GM18873 (cell line): Measurements from ENCODE around the gene PDE1A.

Experiments
- ATAC-seq: cut with Tn5 transposase; IDR thresholded peaks from one replicate; pipeline ENCODE4 v1.9.1; 2021; ENCODE audit warnings: mild to moderate bottlenecking, moderate library complexity, moderate number of reproducible peaks; ENCODE audit not compliant: unreplicated experiment, low FRiP score

PDE1A gene

GRCh38 chr2:182359990-182360662, 66.7 kb downstream of the PDE1A start:
- ATAC-seq: no peak

GRCh38 chr2:182359027-182359989, 67.5 kb downstream of the PDE1A start:
- ATAC-seq: no peak

DNA sequence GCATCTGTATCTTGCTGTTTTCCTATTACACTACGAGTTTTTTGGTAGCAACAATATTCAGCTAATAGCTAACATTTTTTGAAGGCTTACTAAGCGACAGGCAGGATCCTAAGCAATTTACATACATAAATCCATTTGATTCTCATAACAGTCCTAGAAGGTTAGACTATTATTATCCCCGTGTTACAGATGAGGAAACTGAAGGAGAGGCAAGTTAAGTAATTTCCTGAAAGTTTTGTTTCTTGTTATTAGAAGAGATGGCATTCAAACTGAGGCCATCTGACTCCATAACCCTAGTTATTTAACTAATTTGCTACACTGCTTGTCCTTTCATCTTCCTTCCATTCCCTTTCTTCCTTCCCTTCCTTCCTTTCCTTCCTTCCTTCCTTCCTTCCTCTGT, 68.2 kb downstream of the PDE1A start:
- ATAC-seq: no peak

DNA sequence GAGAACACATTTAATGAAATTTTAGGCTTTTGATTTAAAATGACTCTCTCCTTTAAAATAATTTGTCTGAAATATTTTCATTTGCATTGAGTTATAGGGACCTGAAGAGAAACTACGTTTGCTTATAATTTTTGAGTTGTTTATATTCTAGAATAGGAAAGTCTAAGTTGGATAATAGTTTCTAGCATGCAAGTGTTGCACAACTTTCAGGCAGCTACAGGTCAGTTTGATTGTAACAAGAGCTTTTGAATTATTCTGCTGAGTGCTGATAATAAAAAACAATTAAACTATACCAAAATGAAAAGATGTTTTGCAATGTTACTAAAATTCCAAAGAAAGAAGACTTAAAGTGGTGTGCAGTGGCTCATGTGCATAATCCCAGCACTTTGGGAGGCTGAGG, 71.0 kb downstream of the PDE1A start:
- ATAC-seq: no peak

DNA sequence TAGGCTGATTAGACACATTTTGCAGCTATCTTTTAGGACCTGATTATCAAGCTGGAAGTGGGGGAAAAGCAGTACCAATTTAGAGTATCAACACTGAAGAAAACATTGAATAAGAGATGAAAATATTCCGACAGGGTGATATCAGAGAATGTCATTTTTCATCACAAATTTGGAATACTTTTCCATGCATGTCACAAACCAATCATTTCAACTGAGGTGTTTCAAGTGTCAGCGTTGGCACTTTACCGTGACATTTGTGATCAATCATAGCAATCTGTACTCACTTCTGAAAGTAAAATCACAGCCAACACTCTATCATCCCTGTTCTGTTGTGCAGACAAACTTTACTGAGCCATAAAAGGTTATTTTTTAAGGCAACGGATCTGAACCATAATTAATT, 75.4 kb downstream of the PDE1A start:
- no peak for ATAC-seq

DNA sequence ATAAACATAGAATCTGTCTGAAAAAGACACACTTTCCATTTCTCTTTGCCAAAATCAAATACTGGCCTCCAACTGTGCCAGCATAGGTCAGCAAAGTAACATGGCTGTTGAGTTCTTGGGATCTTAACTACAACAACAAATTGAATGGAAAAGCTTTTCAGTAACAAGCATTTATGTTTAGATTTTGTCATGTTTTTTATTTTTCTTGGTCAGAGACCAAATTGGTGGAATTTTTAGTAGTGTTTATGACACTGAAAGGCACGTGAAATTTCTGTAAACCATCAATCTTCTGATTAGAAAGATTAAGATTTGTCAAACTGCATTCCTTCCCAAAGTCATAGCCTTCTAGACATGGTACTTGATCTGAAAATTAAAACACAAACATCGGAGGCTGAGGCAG, 77.6 kb downstream of the PDE1A start:
- ATAC-seq: no peak

DNA sequence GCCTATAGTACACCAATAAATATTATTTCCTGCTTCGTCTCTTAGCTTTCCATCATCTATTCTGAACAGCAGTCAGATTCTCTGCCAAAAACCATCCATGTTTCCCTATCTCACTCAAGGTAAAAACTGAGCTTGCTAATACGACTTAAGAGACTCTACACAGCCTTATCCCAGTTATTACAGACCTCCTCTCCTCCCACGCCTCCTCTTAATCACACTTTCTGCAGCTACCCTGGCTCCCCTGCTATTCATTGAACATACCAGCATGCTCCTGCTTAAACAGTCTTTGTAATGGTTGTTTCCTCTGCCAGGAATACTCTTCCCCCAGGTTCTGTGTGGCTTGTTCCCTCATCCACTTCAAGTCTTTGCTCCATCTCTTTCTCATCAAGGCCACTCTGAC, 81.5 kb downstream of the PDE1A start:
- ATAC-seq: no peak

DNA sequence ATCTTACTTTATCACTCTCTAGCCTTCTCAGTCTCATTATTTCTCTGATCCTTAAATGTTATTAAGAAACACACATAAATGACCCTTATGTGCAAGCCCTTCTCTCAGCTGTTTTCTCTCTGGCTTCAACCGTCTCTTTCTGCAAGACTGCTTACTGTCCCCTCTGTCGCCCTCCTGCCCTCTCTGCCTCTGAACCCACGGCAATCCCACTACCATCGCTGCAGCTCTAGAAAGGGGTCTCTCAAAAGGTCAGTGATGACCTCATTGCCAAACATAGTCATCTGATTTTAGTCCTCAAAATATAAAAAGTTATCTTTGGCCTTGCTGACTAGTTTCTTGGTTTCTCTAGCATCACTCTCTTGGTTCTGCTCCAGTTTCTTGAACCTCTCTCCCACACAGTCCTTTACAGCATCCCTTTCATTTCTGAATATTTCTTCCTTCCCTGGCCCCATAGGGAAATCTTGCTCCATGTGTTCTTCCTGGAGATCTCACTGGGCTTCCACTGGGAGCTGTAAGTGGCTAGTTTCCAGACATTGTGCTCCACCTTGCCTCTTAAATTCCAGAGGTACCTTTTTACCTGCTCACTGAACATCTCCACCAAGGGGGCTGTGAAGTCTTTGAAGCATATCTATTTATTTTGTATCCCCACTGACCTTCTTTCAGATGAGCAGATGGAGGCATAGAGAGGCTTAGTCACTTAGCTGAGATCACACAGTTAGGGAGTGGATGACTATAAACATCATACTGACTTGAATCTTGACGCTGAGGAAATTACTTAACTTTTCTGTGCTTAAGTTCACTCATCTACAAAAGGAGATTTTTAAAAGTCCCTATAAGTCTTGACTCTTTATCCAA, 96.2 kb downstream of the PDE1A start:
- no peak for ATAC-seq

GRCh38 chr2:182324665-182325064, 102.2 kb downstream of the PDE1A start:
- no peak for ATAC-seq

DNA sequence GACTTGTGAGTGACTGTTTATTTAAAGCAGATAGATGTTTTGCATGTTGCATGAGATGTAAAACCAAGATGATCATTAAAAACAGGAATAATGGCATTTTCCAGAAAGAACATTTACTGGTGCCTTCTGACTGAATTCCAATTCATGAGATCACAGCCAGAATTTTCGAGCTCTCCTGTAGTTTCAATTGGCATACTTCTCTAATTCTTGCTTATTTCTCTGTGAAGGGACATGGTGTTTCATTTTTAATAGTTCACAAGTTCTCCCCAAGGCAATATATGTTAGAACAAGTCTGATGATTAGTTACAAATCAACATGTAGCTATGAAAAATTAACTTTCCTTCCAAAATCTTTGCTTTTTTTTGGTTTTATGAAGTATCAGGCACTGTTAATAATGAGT, 105.7 kb downstream of the PDE1A start:
- ATAC-seq: no peak

GRCh38 chr2:182319556-182320505, 107.0 kb downstream of the PDE1A start:
- no peak for ATAC-seq

DNA sequence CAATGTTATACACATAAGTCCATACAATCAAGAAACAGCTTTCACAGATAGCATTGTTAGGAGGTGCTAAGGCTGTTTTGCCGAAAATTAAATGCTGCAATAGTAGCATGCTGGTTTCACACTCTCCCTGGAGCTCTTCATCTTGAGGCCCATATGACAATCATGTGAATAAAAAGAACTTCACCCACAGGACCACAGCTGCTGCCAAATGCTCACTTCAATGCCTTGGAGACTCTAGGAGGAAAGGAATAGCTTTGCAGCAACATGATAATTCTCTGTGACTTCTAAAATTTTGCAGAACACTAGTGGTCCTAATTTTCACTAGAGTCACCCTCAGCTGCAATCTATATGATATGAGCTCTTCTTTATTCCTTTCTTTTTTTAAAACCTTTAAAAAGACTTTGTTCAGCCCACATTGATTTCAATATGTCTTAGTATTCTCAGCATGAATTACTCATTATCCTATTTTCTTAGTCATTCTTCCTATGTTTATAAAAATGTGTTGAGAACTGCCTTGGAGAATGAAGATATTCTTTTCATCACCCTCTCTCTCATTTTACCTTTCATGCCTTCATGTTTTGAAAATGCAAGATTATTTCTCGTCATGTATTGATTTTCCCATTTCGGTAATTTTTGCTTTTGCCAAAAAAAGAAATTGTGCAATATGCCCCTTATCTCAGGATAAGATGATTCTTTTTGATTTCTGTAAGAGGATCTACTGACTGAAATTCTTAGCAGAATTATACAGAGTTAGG, 108.2 kb downstream of the PDE1A start:
- ATAC-seq: no peak

DNA sequence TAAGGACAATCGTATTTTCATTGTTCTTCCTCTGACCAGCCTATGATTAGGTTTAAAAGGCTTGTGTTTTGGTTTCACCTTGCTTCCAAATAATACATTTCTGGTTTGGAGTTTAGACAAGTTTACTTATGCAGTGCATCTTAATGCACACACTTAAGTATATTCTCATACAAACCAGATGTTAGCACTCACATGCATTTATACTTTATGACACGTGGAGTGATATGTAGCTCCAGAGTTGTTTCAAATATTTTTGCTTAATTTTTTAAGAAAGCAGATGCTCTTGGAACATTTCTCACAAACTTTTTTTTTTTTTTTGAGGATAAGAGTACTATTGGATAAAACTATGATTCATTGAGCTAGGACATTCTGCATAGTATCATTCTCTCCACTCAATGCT, 109.9 kb downstream of the PDE1A start:
- no peak for ATAC-seq

GRCh38 chr2:182302972-182303371, 123.9 kb downstream of the PDE1A start:
- no peak for ATAC-seq

DNA sequence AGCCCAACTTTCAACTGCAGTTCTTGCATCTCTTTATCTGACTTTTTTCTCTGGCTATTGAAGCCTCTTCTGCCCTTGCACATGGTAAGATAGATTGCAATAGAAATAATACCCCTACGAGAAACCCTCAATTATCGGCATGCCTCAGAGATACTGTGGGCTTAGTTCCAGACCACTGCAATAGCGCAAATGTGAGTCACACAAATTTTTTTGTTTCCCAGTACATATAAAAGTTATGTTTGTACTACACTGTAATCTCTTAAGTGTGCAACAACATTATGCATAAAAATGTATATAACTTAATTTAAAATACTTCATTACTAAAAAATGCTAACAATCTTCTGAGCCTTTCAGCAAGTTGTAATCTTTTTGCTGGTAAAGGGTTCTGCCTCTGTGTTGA, 124.7 kb downstream of the PDE1A start:
- ATAC-seq: no peak

GRCh38 chr2:182301093-182301492, 125.7 kb downstream of the PDE1A start:
- no peak for ATAC-seq

- no peak for ATAC-seq
Observed at GRCh38 chr2:182300608-182301007, 126.2 kb downstream of the PDE1A start.

DNA sequence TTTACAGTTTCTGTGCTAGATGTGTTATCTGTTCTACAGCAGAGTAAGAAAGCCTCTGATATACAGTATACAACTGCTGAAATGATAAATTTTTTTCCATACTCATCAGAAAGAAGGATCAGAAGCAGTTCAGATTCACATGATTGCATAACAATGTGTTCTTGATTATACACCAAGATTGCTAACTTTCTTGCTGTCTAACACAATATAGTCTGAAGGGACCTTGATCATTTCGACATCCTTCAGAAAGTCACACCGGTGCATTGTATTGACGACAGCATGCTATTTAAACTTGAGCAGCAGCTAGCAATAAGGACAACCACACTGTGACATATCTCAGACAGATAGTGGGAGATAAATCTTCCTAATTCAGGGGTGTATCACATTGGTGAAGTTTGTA, 127.2 kb downstream of the PDE1A start:
- no peak for ATAC-seq

DNA sequence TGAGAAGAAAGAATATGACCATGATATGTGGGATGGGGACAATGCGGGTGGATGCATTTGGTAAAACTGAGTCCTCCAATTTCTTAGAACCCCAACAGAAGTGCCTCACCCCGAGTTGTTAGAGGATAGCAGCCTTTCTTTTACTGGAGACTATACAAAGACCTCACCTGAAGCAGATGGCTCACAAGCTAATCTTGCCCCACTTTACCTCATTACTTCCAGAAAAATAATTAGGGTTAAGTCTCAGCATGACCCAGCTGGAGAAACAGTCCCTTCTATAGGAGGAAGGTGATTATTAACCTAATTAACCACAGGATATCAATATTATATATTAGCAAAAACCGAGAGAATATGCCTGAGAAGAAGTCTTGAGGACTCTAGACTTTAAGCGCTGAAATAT, 128.4 kb downstream of the PDE1A start:
- ATAC-seq: no peak
